Pancreas (tissue), 10 donors: ENCODE measurements around the gene HOMER3. TPM values are rescaled to one million over a fixed set of nuclear protein-coding genes. Genes with fewer than 3 reads are reported as not detected.

Experiments
- ATAC-seq, 4 donors: fragments of 200-7000 bp; cut with Tn5 transposase; one replicate each; pipeline versions ENCODE4 v1.8.0 to v1.9.1; 2020; ENCODE audit warnings: mild to moderate bottlenecking in 4 of 4, moderate library complexity in 4 of 4
- DNase-seq, 6 donors: peaks; one replicate each; pipeline ENCODE4 v3.0.0-alpha.2; 2020
- FAIRE-seq: peaks from 2 replicates; lab custom pipeline; 2012; peaks lifted over from hg19 to GRCh38; lab: Jason Lieb, UNC
- H3K27ac ChIP-seq, 4 donors: fragments of 200-600 bp; sonication (generic); 1 replicate in 3 of 4; 2 replicates in 1 of 4; pipeline versions ENCODE4 v1.5.0 to v1.8.0; 2020
- H3K27me3 ChIP-seq, 4 donors: fragments of 200-600 bp; one replicate each; pipeline ENCODE4 v1.8.0; 2021
- H3K36me3 ChIP-seq, 3 donors: fragments of 200-600 bp; sonication (generic) in 1 of 3; one replicate each; pipeline versions ENCODE4 v1.5.0 to v1.8.0; 2020 to 2021
- H3K4me1 ChIP-seq, 3 donors: fragments of 200-600 bp; one replicate each; pipeline ENCODE4 v1.8.0; 2021
- H3K4me3 ChIP-seq, 4 donors: fragments of 200-600 bp; sonication (generic) in 2 of 4; one replicate each; pipeline versions ENCODE4 v1.5.0 to v1.8.0; 2020 to 2021
- H3K9me3 ChIP-seq, 4 donors: fragments of 200-600 bp; one replicate each; pipeline ENCODE4 v1.8.0; 2021
- CTCF ChIP-seq, 4 donors: fragments of 200-600 bp; sonication (generic) in 3 of 4; IDR thresholded peaks; one replicate each; pipeline versions ENCODE4 v1.5.0 to v1.8.0; 2021; ENCODE audit warnings: antibody characterized with exemption in 4 of 4
- WGBS, 2 donors: extraction: QIAGEN DNeasy Blood & Tissue Kit; methylation state at CpG; one replicate each; pipeline ENCODE4 v1.1.7; 2013; 5-methylcytosine and 5-hydroxymethylcytosine counted together
- intact Hi-C, 3 donors: fragments of 100-400 bp; cut with DNase I; formaldehyde crosslinking; loops; one replicate each; pipeline versions ENCODE4 v1.11.1 to v1.14.2; 2022
- polyA plus RNA-seq, 2 donors: library from polyadenylated mRNA; stranded (reverse); fragments of 200-250 nt; gene quantifications; one replicate each; pipeline ENCODE4 v1.2.3, GENCODE V29; 2013
- total RNA-seq, 6 donors: library from RNA; stranded (reverse); fragmentation: NEBNext Ultra II Directional in 4 of 6; extraction: Animal tissue kit (Norgen Biotek cat#: 25700) in 4 of 6; gene quantifications; one replicate each; pipeline versions ENCODE4 v1.2.1 to v1.2.4, GENCODE V29; 2021 to 2023
- donor health status: healthy with polysubstance abuse.
- donor health status: DM: no; HTN: no; CAD: no; lungs with moderate emphysema.
- donor health status: DM: no; HTN: no; CAD: no.
- donor health status: control.
- donor health status: control.
- donor health status: Bipolar disorder and iron deficiency.
- donor health status: DM: yes; HTN: yes; CAD: no.
- donor health status: DM: no; HTN: no; CAD: no.
- donor health status: DM: no; HTN: no; CAD: no.
- donor health status: DM: yes; HTN: yes; CAD: no.

The HOMER3 gene
- total and polyA plus RNA-seq, 8 donors = 3.7 to 24.8 (median 6.0) TPM

GRCh38 chr19:18985257-18985656 is 44.2 kb upstream of the HOMER3 start:
- Histone ChIP-seq H3K27ac (peak overlapping the region in 1 of 4 donors; percentile 30), H3K9me3 (no peaks in the 10 kb centered on the region), H3K4me3 (no peak overlapping the region), H3K4me1 (no peaks in the 10 kb centered on the region), H3K27me3 (no peaks in the 10 kb centered on the region), H3K36me3 (no peaks in the 10 kb centered on the region)
- 70 to 75% methylated on average over 7 of the region's 7 CpGs for WGBS, 2 donors
- peak in 1 of 4 donors; percentile 44 for ATAC-seq
- no peak for TF ChIP-seq CTCF (IDR thresholded peaks at IDR 0.05)
- FAIRE-seq = no peak
- no peak for DNase-seq
- intact Hi-C loops = loop anchor here in 1 of 3 donors (10.0 kb wide), 2 partner anchors 90 to 530 kb away; partner anchors contain the start of gene CERS1

GRCh38 chr19:18984251-18984650 is 43.2 kb upstream of the HOMER3 start:
- Histone ChIP-seq H3K9me3 (no peaks in the 10 kb centered on the region), H3K4me3 (no peak overlapping the region), H3K36me3 (no peaks in the 10 kb centered on the region), H3K27ac (no peak overlapping the region), H3K4me1 (no peaks in the 10 kb centered on the region), H3K27me3 (no peaks in the 10 kb centered on the region)
- no peak for DNase-seq
- 61 to 64% methylated on average over 3 of the region's 3 CpGs for WGBS, 2 donors
- no peak for ATAC-seq
- no peak for TF ChIP-seq CTCF (IDR thresholded peaks at IDR 0.05)
- intact Hi-C loops = loop anchor here in 1 of 3 donors (10.0 kb wide), 2 partner anchors 89 to 529 kb away; partner anchors contain the start of gene CERS1
- FAIRE-seq = no peak

- Histone ChIP-seq H3K9me3 (no peaks in the 10 kb centered on the region), H3K27ac (no peak overlapping the region), H3K36me3 (no peaks in the 10 kb centered on the region), H3K4me1 (no peaks in the 10 kb centered on the region), H3K27me3 (no peaks in the 10 kb centered on the region), H3K4me3 (no peak overlapping the region)
- intact Hi-C loops = loop anchor here in 1 of 3 donors (10.0 kb wide), 2 partner anchors 88 to 528 kb away; partner anchors contain the start of gene CERS1
- 57 to 69% methylated on average over 2 of the region's 2 CpGs for WGBS, 2 donors
- FAIRE-seq (no peak), ATAC-seq (no peak), DNase-seq (no peak)
- TF ChIP-seq CTCF (IDR thresholded peaks at IDR 0.05) = no peak
Observed at GRCh38 chr19:18982669-18983068, 41.7 kb upstream of the HOMER3 start.

- no peak overlapping the region for H3K27ac ChIP-seq
- ATAC-seq = no peak
- H3K27me3 ChIP-seq = no peaks in the 10 kb centered on the region
- FAIRE-seq = no peak
- 83 to 87% methylated on average over 7 of the region's 7 CpGs for WGBS, 2 donors
- H3K36me3 ChIP-seq = no peaks in the 10 kb centered on the region
- intact Hi-C loops = loop anchor here in 1 of 3 donors (10.0 kb wide), 2 partner anchors 86 to 526 kb away; partner anchors contain the start of gene CERS1
- no peak for DNase-seq
- H3K4me3 ChIP-seq = no peak overlapping the region
- no peaks in the 10 kb centered on the region for H3K4me1 ChIP-seq
- H3K9me3 ChIP-seq = no peaks in the 10 kb centered on the region
- TF ChIP-seq CTCF (IDR thresholded peaks at IDR 0.05) = no peak
Observed at GRCh38 chr19:18980432-18981020, 39.5 kb upstream of the HOMER3 start.

- WGBS, 2 donors = 49 to 50% methylated on average over 6 to 7 of the region's 7 CpGs
- ATAC-seq (no peak), FAIRE-seq (no peak), DNase-seq (no peak)
- Histone ChIP-seq H3K27ac (no peak overlapping the region), H3K4me1 (no peaks in the 10 kb centered on the region), H3K4me3 (no peak overlapping the region), H3K9me3 (no peaks in the 10 kb centered on the region), H3K36me3 (no peaks in the 10 kb centered on the region), H3K27me3 (no peaks in the 10 kb centered on the region)
- intact Hi-C loops = no loop called here
- no peak for TF ChIP-seq CTCF (IDR thresholded peaks at IDR 0.05)
Observed at GRCh38 chr19:18978616-18979015, 37.6 kb upstream of the HOMER3 start.
